ENCODE data around the gene DOCK1.

Gene DOCK1

DNA sequence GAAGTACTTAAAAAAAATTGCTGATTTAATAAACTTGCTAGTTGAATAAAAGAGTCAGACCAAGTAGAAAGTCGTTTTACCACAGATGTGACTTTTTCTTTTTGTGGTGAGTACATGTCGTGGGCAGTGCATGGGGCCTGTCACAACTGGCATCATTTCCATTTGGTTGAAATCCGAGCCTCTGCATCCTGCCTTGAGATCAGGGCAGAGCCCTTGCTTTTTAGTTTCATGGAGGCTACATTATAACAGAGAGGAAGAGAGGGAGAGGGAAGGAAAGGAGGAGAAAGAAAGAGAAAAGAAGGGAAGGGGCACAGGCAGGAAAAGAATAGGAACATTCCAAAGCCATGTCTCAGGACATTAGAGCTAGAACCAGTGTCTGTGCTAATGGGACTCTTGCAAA is 311.6 kb downstream of the DOCK1 start:
- Histone ChIP-seq H3K36me3 (ENCODE audit: control insufficient read depth, insufficient read depth, low read length) (no peaks in the 10 kb centered on the region), H3K4me3 (ENCODE audit: low read length) (no peak overlapping the region), H3K9me3 (ENCODE audit: control insufficient read depth, insufficient read depth, low read length) (no peaks in the 10 kb centered on the region), H3K4me1 (ENCODE audit: control insufficient read depth, insufficient read depth, low read length) (peaks cover 2% of the 10 kb centered on the region; the same call in 1 of the 2 replicates), H3K27me3 (ENCODE audit: control insufficient read depth, insufficient read depth, low read length) (no peaks in the 10 kb centered on the region), H3K27ac (ENCODE audit: low read length) (no peak overlapping the region)
- DNase-seq (ENCODE audit: low read depth, low spot score) = no peak
- WGBS (ENCODE audit: insufficient coverage, insufficient read length) = no CpG with 5 or more reads among the region's 3 CpGs

DNA sequence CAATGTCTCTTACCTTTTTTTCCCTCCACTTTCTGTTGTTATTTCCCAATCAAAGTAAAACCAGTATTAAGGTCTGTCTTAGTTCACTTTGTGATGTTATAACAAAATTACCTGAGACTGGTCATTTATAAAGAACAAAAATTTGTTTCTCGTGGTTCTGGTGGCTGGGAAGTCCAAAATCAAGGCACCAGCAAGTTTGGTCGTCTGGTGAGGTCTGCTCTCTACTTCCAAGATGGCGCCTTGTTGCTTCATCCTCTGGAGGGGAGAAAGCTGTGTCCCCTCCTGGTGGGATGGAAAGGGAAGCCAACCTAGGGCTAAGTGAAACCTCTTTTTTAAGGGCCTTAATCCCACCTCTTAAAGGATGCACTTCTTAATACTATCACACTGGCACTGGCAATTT is 313.4 kb downstream of the DOCK1 start:
- no CpG with 5 or more reads among the region's 3 CpGs for WGBS (ENCODE audit: insufficient coverage, insufficient read length)

DNA sequence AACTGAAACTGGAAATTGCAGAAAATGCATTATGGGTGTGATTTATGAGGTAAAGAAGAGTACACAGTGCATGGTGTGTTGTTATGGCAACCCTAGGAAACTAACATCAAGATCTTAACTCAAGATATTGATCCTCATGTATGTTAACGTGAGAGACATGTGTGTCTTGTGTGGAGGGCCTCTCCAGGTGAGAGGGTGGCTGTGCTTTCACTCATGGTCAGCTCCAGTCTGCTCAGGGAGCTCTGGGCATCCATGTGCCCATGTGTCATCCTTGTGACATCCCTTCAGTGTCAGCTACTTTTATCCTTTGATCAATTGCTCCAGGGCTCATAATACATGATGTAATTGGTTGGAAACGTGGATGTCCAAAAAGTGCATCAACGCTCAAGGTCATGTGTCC is 316.1 kb downstream of the DOCK1 start:
- no peaks in the 10 kb centered on the region for H3K4me1 ChIP-seq (ENCODE audit: control insufficient read depth, insufficient read depth, low read length)
- H3K36me3 ChIP-seq (ENCODE audit: control insufficient read depth, insufficient read depth, low read length) = no peaks in the 10 kb centered on the region
- no peak for DNase-seq (ENCODE audit: low read depth, low spot score)
- H3K4me3 ChIP-seq (ENCODE audit: low read length) = no peak overlapping the region
- H3K27ac ChIP-seq (ENCODE audit: low read length) = no peak overlapping the region
- WGBS (ENCODE audit: insufficient coverage, insufficient read length) = no CpG with 5 or more reads among the region's 3 CpGs
- H3K27me3 ChIP-seq (ENCODE audit: control insufficient read depth, insufficient read depth, low read length) = no peaks in the 10 kb centered on the region
- no peaks in the 10 kb centered on the region for H3K9me3 ChIP-seq (ENCODE audit: control insufficient read depth, insufficient read depth, low read length)

More for the DNA sequence above, 313.4 kb downstream of the DOCK1 start:
- H3K9me3 ChIP-seq (ENCODE audit: control insufficient read depth, insufficient read depth, low read length) = no peaks in the 10 kb centered on the region
- H3K4me1 ChIP-seq (ENCODE audit: control insufficient read depth, insufficient read depth, low read length) = peaks cover 2% of the 10 kb centered on the region; the same call in 1 of the 2 replicates
- no peak overlapping the region for H3K27ac ChIP-seq (ENCODE audit: low read length)
- H3K4me3 ChIP-seq (ENCODE audit: low read length) = no peak overlapping the region
- DNase-seq (ENCODE audit: low read depth, low spot score) = no peak
- no peaks in the 10 kb centered on the region for H3K27me3 ChIP-seq (ENCODE audit: control insufficient read depth, insufficient read depth, low read length)
- H3K36me3 ChIP-seq (ENCODE audit: control insufficient read depth, insufficient read depth, low read length) = no peaks in the 10 kb centered on the region

DNA sequence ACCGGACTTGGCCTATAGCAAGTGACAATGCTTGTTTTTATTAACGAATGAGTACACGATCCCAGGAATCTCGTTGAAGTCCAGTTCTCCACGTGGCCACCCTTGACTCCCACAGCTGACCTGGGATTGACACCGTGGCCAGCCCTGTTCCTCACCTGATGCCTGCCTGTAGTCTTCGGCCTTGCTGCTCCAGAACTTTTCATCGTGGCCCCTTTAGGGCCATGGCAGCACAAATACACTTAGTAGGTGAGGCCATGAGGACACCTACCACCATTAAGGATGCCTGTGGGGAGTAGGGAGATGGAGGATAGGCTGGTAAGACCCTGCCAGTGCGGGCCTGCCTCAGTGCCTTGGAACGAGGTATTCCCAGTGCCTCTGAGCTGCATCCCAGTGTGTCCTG is 321.8 kb downstream of the DOCK1 start:
- Histone ChIP-seq H3K4me1 (ENCODE audit: control insufficient read depth, insufficient read depth, low read length) (no peaks in the 10 kb centered on the region), H3K27me3 (ENCODE audit: control insufficient read depth, insufficient read depth, low read length) (no peaks in the 10 kb centered on the region), H3K4me3 (ENCODE audit: low read length) (no peak overlapping the region), H3K27ac (ENCODE audit: low read length) (no peak overlapping the region), H3K36me3 (ENCODE audit: control insufficient read depth, insufficient read depth, low read length) (no peaks in the 10 kb centered on the region), H3K9me3 (ENCODE audit: control insufficient read depth, insufficient read depth, low read length) (no peaks in the 10 kb centered on the region)
- no CpG with 5 or more reads among the region's 10 CpGs for WGBS (ENCODE audit: insufficient coverage, insufficient read length)
- no peak for DNase-seq (ENCODE audit: low read depth, low spot score)

DNA sequence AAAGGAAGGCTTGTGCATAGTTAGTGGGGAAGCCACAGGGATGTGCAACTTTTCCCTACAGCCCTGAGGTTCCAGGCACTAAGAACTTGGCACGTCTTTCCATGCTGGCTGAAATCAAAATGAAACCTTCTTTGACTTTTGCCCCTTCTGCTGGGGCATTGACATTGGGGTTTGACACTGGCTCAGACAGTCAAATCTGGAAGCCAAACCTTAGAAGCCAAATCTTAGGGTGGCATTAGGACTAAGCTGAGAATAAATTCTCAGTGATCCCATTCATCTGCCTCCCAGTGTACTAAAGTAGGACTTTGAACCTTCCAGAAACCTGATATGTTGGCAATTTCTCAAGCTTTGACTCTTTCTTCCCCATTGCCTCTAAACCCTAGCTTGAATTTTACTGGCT is 322.4 kb downstream of the DOCK1 start:
- WGBS (ENCODE audit: insufficient coverage, insufficient read length) = no CpG with 5 or more reads among the region's 1 CpG
- Histone ChIP-seq H3K9me3 (ENCODE audit: control insufficient read depth, insufficient read depth, low read length) (no peaks in the 10 kb centered on the region), H3K4me3 (ENCODE audit: low read length) (no peak overlapping the region), H3K27ac (ENCODE audit: low read length) (no peak overlapping the region), H3K27me3 (ENCODE audit: control insufficient read depth, insufficient read depth, low read length) (no peaks in the 10 kb centered on the region), H3K36me3 (ENCODE audit: control insufficient read depth, insufficient read depth, low read length) (no peaks in the 10 kb centered on the region), H3K4me1 (ENCODE audit: control insufficient read depth, insufficient read depth, low read length) (no peaks in the 10 kb centered on the region)
- no peak for DNase-seq (ENCODE audit: low read depth, low spot score)

DNA sequence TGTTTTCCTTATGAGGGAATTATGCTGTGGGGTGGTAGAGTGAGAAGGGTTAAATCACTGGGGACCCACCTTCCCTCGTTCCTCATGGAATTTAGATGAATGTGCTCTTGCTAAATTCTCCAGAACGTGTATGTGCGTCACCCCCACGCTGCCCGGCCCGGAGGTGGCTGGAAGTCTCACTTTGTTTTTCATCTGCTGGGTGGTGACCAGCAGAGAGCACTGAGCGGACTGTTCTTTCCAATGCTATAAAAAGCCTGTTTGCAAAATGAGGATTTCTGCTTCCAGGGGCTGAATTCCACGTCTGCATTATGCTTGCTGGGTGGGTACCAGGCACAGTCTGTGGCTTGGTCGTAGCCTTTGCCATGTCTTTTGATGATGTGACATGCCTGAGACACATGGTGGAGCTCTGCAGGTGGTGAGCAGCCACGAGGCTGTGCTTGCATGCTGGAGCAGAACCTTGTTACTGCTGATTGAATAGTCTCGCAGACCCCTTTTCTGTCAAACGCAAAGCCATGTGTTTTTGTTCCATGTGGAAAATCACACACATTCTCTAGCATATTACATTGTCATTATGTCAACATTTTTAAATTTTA is 323.1 kb downstream of the DOCK1 start:
- WGBS (ENCODE audit: insufficient coverage, insufficient read length) = no CpG with 5 or more reads among the region's 12 CpGs
- Histone ChIP-seq H3K4me1 (ENCODE audit: control insufficient read depth, insufficient read depth, low read length) (no peaks in the 10 kb centered on the region), H3K4me3 (ENCODE audit: low read length) (no peak overlapping the region), H3K36me3 (ENCODE audit: control insufficient read depth, insufficient read depth, low read length) (no peaks in the 10 kb centered on the region), H3K27ac (ENCODE audit: low read length) (no peak overlapping the region), H3K27me3 (ENCODE audit: control insufficient read depth, insufficient read depth, low read length) (no peaks in the 10 kb centered on the region), H3K9me3 (ENCODE audit: control insufficient read depth, insufficient read depth, low read length) (no peaks in the 10 kb centered on the region)
- DNase-seq (ENCODE audit: low read depth, low spot score) = no peak

DNA sequence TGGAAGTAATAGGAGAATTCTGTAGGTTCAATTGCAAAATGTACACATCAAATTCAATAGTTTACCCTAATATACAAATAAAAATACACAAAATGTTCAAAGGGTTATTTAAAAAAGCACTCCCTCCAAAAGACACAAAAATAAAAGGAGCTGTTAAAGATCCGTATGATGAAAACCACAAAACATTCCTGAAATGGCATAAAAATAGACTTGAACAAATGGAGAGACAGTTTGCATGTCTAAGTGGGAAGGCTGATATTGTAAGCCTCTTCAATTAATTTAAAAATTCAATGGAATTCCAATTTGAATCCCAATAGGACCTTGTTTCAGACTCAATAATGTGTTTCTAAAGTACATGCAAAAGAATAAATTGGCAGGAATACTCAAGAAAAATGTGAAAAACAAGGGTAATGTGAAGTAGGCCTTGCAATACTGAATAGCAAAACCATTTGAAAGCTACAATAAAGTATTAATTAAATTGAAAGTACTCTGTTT is 329.1 kb downstream of the DOCK1 start:
- Histone ChIP-seq H3K4me3 (ENCODE audit: low read length) (no peak overlapping the region), H3K27me3 (ENCODE audit: control insufficient read depth, insufficient read depth, low read length) (no peaks in the 10 kb centered on the region), H3K4me1 (ENCODE audit: control insufficient read depth, insufficient read depth, low read length) (no peaks in the 10 kb centered on the region), H3K9me3 (ENCODE audit: control insufficient read depth, insufficient read depth, low read length) (no peaks in the 10 kb centered on the region), H3K36me3 (ENCODE audit: control insufficient read depth, insufficient read depth, low read length) (no peaks in the 10 kb centered on the region), H3K27ac (ENCODE audit: low read length) (no peak overlapping the region)
- DNase-seq (ENCODE audit: low read depth, low spot score) = no peak
- WGBS (ENCODE audit: insufficient coverage, insufficient read length) = no CpG with 5 or more reads among the region's 1 CpG

DNA sequence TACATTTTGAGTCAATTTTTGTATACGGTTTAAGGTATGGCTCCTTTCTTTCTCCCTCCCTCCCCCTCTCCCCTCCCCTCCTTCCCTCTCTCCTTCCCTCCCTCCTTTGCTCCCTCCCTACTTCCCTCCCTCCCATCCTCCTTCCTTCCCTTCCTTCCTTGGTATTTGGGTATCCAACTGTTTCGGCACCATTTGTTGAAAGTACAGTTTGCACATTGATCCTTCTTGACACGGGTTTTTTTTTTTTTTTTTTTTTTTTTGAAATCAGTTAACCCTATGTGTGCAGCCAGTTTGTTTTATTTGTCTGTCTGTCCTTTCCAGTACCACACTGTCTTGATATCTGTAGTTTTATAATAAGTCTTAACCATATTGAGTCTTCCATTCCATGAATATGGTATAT is 331.0 kb downstream of the DOCK1 start:
- H3K4me3 ChIP-seq (ENCODE audit: low read length) = no peak overlapping the region
- no peaks in the 10 kb centered on the region for H3K36me3 ChIP-seq (ENCODE audit: control insufficient read depth, insufficient read depth, low read length)
- H3K27ac ChIP-seq (ENCODE audit: low read length) = no peak overlapping the region
- H3K4me1 ChIP-seq (ENCODE audit: control insufficient read depth, insufficient read depth, low read length) = no peaks in the 10 kb centered on the region
- no peaks in the 10 kb centered on the region for H3K27me3 ChIP-seq (ENCODE audit: control insufficient read depth, insufficient read depth, low read length)
- no CpG with 5 or more reads among the region's 3 CpGs for WGBS (ENCODE audit: insufficient coverage, insufficient read length)
- DNase-seq (ENCODE audit: low read depth, low spot score) = no peak
- H3K9me3 ChIP-seq (ENCODE audit: control insufficient read depth, insufficient read depth, low read length) = no peaks in the 10 kb centered on the region

DNA sequence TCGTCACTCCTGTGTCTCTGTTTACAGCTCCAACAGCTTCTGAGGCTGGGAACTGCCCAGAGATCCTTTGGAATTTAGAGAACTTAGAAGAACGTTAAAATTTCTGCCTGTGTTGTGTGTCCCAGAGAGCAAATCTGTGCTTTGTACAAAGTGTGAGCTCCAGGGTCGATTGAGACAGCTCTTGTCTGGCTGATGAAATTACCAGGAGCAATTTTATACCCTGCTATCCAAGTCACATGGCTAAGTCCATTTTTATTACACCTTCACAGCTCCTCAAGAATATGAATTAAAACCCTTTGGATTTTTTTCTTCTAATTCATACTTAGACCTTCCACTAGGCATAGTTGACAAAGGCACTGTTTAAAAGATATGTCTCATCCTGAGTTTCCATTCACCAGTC is 337.7 kb downstream of the DOCK1 start:
- Histone ChIP-seq H3K27me3 (ENCODE audit: control insufficient read depth, insufficient read depth, low read length) (no peaks in the 10 kb centered on the region), H3K36me3 (ENCODE audit: control insufficient read depth, insufficient read depth, low read length) (no peaks in the 10 kb centered on the region), H3K4me3 (ENCODE audit: low read length) (no peak overlapping the region), H3K9me3 (ENCODE audit: control insufficient read depth, insufficient read depth, low read length) (no peaks in the 10 kb centered on the region), H3K4me1 (ENCODE audit: control insufficient read depth, insufficient read depth, low read length) (no peaks in the 10 kb centered on the region), H3K27ac (ENCODE audit: low read length) (no peak overlapping the region)
- no peak for DNase-seq (ENCODE audit: low read depth, low spot score)
- WGBS (ENCODE audit: insufficient coverage, insufficient read length) = no CpG with 5 or more reads among the region's 3 CpGs

DNA sequence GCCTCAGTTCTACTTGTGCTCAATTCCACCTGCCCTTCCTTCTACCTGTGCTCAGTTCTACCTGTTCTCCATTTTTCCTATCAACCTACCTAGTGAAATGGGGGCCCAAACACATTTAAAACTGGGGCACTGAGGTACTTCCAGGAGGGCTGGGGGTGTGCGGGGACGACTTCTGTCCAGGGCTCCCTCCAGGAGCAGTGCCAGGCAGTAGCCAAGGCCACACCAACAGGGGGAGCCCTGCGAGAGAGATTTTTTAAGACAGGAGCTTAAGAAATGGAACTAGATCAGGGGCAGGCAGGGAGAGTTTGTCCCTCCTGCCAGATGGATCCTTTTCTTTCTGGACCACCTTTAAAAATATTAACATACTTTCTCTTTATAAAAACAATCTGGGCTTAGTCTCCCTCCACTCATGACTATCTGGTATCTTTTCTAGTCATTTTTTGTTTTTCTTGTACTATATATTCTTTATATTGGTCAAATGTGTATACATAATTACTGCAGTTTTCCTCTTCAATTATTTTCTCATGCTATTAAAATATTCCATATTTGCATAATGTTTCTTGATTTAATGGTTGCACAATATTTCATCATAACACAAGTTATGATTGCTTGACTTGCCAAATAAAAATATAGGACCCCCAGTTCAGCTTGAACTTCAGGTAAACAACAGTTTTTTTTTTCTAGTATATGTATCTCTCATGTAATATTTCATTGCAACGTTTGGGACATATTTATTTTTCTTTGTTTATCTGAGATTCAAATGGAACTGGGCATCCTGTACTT is 338.5 kb downstream of the DOCK1 start:
- no CpG with 5 or more reads among the region's 4 CpGs for WGBS (ENCODE audit: insufficient coverage, insufficient read length)
- Histone ChIP-seq H3K27ac (ENCODE audit: low read length) (no peak overlapping the region), H3K9me3 (ENCODE audit: control insufficient read depth, insufficient read depth, low read length) (peaks cover 2% of the 10 kb centered on the region; the same call in 1 of the 2 replicates), H3K27me3 (ENCODE audit: control insufficient read depth, insufficient read depth, low read length) (no peaks in the 10 kb centered on the region), H3K36me3 (ENCODE audit: control insufficient read depth, insufficient read depth, low read length) (no peaks in the 10 kb centered on the region), H3K4me3 (ENCODE audit: low read length) (no peak overlapping the region), H3K4me1 (ENCODE audit: control insufficient read depth, insufficient read depth, low read length) (no peaks in the 10 kb centered on the region)
- DNase-seq (ENCODE audit: low read depth, low spot score) = peak; percentile 29

Measured in iPS DF 6.9 (cell line).